Measurements from ENCODE around the gene HABP4. TPM values are rescaled to one million over a fixed set of nuclear protein-coding genes. Genes with fewer than 3 reads are reported as not detected.
"Not testable (repeated sequence)": the region's sequence is repeated elsewhere in the genome, so short reads cannot be mapped to it uniquely, and the experiment has no call there.

The HABP4 gene
- total RNA-seq, 1 experiment from 2014 or later, result 21.0 TPM

DNA sequence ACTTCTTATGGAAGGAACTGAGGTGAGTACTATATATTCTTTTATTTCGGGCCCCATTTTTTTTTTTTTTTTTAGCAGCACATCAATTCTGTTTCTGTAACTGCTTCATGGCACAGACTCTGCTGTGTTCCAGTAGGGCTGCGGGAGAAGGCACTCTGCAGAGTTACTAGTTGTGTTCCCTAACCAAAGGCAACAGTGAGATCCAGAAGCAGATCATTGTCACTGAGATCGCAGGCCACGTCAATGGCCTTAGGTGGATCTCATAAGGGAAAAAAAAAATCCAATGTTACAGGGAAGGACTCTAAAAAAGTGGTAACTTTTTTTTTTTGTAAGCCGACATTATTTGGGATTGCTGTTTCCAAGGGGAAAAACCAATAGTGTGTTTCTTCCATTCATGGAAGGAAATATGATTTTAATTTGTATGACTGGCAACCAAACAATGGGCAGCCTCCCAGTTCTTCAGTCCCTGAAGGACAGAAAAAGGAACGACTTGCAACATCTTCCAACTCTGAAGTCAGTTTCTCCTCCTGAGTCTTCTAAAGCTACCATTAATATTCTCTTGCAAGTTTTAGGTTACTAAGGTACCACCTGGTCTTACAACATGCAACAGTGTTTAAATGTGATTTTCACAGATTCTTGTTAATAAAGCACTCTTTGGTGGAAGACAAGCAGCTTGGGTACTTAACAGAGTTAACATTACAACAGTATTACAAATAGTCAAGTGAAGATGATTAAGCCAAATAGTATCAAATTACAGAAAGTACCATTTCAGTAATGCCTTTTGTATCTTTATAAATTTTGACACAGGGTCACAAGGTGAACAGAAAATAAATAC lies 52.8 kb downstream of the HABP4 start:
- no peaks in the 10 kb centered on the region for H3K9me3 ChIP-seq (ENCODE audit: control insufficient read depth in 1 of 2, insufficient read depth in 1 of 2, low read depth in 1 of 2, low read length in 2 of 2)
- no peaks in the 10 kb centered on the region for H3K9me2 ChIP-seq (ENCODE audit: insufficient read depth)
- no peak overlapping the region for H3K4me3 ChIP-seq (replicated peaks in 1 of 2; ENCODE audit: low read depth in 1 of 2, low read length in 2 of 2)
- no peaks in the 10 kb centered on the region for H3K79me2 ChIP-seq (ENCODE audit: insufficient read depth, low read length)
- TF ChIP-seq TCF7L2 (IDR thresholded peaks at IDR 0.05; ENCODE audit: borderline replicate concordance, extremely low read depth, insufficient read depth, insufficient read length), result no peak
- no peak for TF ChIP-seq FOSL1 (IDR thresholded peaks at IDR 0.05; ENCODE audit: low read depth)
- TF ChIP-seq YY1 (IDR thresholded peaks at IDR 0.05; ENCODE audit: extremely low read depth, insufficient replicate concordance, low read depth, low read length), result no peak
- TF ChIP-seq EGR1 (IDR thresholded peaks at IDR 0.05; ENCODE audit: low read depth), result no peak
- no peak for TF ChIP-seq CEBPB (IDR thresholded peaks at IDR 0.05; ENCODE audit: low read depth)
- TF ChIP-seq, protein P1, sequence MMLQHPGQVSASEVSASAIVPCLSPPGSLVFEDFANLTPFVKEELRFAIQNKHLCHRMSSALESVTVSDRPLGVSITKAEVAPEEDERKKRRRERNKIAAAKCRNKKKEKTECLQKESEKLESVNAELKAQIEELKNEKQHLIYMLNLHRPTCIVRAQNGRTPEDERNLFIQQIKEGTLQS (IDR thresholded peaks at IDR 0.05), result no peak
- no peak for TF ChIP-seq ZFX (IDR thresholded peaks at IDR 0.05)
- TF ChIP-seq SRF (IDR thresholded peaks at IDR 0.05; ENCODE audit: low read depth), result no peak
- H4K20me1 ChIP-seq (ENCODE audit: insufficient read depth), result no peaks in the 10 kb centered on the region
- no peak overlapping the region for H3K27ac ChIP-seq (ENCODE audit: low read depth, low read length)
- H3K27me3 ChIP-seq (ENCODE audit: insufficient read depth, low read length), result no peaks in the 10 kb centered on the region
- POLR2A ChIA-PET, result no interaction called here
- ATAC-seq, result no peak
- H3K36me3 ChIP-seq (ENCODE audit: control insufficient read depth in 1 of 2, insufficient read depth in 2 of 2, low read length in 2 of 2), result no peaks in the 10 kb centered on the region
- H3K4me2 ChIP-seq (ENCODE audit: low read length), result no peak overlapping the region
- H3K4me1 ChIP-seq (ENCODE audit: control insufficient read depth in 1 of 2, insufficient read depth in 2 of 2, low read length in 2 of 2), result no peaks in the 10 kb centered on the region
- no TSS peak for BruUV-seq (replicated peaks)
- RAD21 ChIA-PET (ENCODE audit: low non-redundant PET in 1 of 2, low total read pairs in 2 of 2, uncharacterized antibody in 2 of 2, unreplicated experiment in 2 of 2), result no interaction called here
- H2AFZ ChIP-seq (ENCODE audit: low read depth, low read length, poor library complexity, severe bottlenecking), result no peak overlapping the region
- no peak for DNase-seq (ENCODE audit: low read depth, low spot score)
- intact Hi-C loops (cut with micrococcal nuclease), result no loop called here
- CTCF ChIA-PET, result no interaction called here
- H3K9ac ChIP-seq (ENCODE audit: low read length), result no peak overlapping the region

DNA sequence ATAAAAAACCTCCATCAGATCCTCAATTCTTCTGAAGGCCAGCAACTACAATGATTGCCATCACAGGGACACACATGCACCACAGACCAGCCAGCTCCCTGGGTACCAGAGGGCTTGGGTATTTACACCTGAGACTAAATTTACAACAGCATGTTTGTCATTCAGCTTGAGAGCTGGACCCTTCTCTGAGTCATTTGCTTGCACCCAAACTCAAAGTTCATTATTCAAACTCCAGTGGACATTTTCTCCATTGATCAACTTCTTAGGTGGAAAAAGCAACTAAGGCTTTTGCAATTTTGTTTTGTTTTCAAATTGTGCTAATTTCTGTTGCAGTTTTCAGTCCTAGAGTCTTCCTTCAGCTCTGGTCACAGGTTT lies 53.4 kb downstream of the HABP4 start:
- H3K79me2 ChIP-seq (ENCODE audit: insufficient read depth, low read length); DNase-seq (ENCODE audit: low read depth, low spot score); BruUV-seq (replicated peaks); H3K9ac ChIP-seq (ENCODE audit: low read length); H3K36me3 ChIP-seq (ENCODE audit: control insufficient read depth in 1 of 2, insufficient read depth in 2 of 2, low read length in 2 of 2); H3K4me2 ChIP-seq (ENCODE audit: low read length); H3K9me2 ChIP-seq (ENCODE audit: insufficient read depth); H3K4me1 ChIP-seq (ENCODE audit: control insufficient read depth in 1 of 2, insufficient read depth in 2 of 2, low read length in 2 of 2); H3K9me3 ChIP-seq (ENCODE audit: control insufficient read depth in 1 of 2, insufficient read depth in 1 of 2, low read depth in 1 of 2, low read length in 2 of 2); H3K27me3 ChIP-seq (ENCODE audit: insufficient read depth, low read length); ATAC-seq; intact Hi-C loops (cut with micrococcal nuclease); CTCF ChIA-PET; RAD21 ChIA-PET (ENCODE audit: low non-redundant PET in 1 of 2, low total read pairs in 2 of 2, uncharacterized antibody in 2 of 2, unreplicated experiment in 2 of 2); H4K20me1 ChIP-seq (ENCODE audit: insufficient read depth); POLR2A ChIA-PET; H2AFZ ChIP-seq (ENCODE audit: low read depth, low read length, poor library complexity, severe bottlenecking); H3K27ac ChIP-seq (ENCODE audit: low read depth, low read length); H3K4me3 ChIP-seq (replicated peaks in 1 of 2; ENCODE audit: low read depth in 1 of 2, low read length in 2 of 2): not testable (repeated sequence)

Data from HCT116 (cell line).